ENCODE data around the gene DYRK2. TPM values are rescaled to one million over a fixed set of nuclear protein-coding genes. Genes with fewer than 3 reads are reported as not detected.

DYRK2 gene
- total RNA-seq, 2 donors from 2014 or later: 22.5 to 35.3 TPM

DNA sequence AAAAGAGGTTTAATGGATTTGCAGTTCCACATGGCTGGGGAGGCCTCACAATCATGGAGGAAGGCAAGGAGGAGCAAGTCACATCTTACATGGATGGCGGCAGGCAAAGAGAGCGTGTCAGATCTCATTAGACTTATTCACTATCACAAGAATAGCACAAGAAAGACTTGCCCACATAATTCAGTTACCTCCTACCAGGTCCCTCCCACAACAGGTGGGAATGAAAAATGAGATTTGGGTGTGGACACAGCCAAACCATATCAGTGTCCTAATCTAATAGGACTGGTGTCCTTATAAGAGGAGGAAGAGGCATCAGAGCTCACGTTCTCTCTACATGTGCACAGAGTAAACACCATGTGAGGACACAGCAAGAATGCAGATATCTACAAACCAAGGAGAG, 25.9 kb downstream of the DYRK2 start:
- TF ChIP-seq, protein P1, sequence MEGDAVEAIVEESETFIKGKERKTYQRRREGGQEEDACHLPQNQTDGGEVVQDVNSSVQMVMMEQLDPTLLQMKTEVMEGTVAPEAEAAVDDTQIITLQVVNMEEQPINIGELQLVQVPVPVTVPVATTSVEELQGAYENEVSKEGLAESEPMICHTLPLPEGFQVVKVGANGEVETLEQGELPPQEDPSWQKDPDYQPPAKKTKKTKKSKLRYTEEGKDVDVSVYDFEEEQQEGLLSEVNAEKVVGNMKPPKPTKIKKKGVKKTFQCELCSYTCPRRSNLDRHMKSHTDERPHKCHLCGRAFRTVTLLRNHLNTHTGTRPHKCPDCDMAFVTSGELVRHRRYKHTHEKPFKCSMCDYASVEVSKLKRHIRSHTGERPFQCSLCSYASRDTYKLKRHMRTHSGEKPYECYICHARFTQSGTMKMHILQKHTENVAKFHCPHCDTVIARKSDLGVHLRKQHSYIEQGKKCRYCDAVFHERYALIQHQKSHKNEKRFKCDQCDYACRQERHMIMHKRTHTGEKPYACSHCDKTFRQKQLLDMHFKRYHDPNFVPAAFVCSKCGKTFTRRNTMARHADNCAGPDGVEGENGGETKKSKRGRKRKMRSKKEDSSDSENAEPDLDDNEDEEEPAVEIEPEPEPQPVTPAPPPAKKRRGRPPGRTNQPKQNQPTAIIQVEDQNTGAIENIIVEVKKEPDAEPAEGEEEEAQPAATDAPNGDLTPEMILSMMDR (IDR thresholded peaks at IDR 0.05): no peak
- ATAC-seq (ENCODE audit: insufficient number of reproducible peaks, low FRiP score, low read depth): no peak

DNA sequence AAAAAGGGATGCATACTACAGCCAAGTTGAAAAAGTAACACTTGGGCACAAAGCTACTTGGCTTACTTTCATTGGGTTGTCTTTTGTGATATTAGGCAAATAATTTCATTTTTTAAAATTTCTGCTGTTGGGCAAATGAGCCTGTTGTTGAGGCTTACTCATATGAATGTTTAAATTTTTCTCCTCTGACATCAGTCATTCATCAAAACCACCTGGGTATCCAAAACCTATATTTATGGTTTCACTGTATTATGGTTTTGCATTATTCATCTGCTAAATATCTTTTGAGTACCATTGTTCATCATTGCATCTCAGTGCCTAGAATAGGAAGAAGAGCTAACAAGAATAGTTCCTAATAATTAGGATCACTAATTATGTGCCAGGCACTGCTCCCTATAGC, 28.1 kb downstream of the DYRK2 start:
- H3K27me3 ChIP-seq (replicated peaks; ENCODE audit: insufficient read depth): no peaks in the 10 kb centered on the region
- no peak overlapping the region for H3K27ac ChIP-seq
- ATAC-seq (ENCODE audit: insufficient number of reproducible peaks, low FRiP score, low read depth) (no peak), DNase-seq (ENCODE audit: low spot score) (no peak)
- TF ChIP-seq, protein P1 (IDR thresholded peaks at IDR 0.05): no peak
- peaks cover 18 to 25% of the 10 kb centered on the region in 2 donors for H3K4me1 ChIP-seq (ENCODE audit: control insufficient read depth in 1 of 2, low read depth in 2 of 2)
- no peaks in the 10 kb centered on the region for H3K36me3 ChIP-seq
- H3K9me3 ChIP-seq: no peaks in the 10 kb centered on the region
- no peak overlapping the region for H3K4me3 ChIP-seq

More for the DNA sequence above, 25.9 kb downstream of the DYRK2 start:
- Histone ChIP-seq H3K36me3 (no peaks in the 10 kb centered on the region), H3K27me3 (replicated peaks; ENCODE audit: insufficient read depth) (no peaks in the 10 kb centered on the region), H3K27ac (no peak overlapping the region), H3K4me1 (ENCODE audit: control insufficient read depth in 1 of 2, low read depth in 2 of 2) (peaks cover 9 to 11% of the 10 kb centered on the region in 2 donors), H3K9me3 (no peaks in the 10 kb centered on the region), H3K4me3 (no peak overlapping the region)
- no peak for DNase-seq (ENCODE audit: low spot score)

DNA sequence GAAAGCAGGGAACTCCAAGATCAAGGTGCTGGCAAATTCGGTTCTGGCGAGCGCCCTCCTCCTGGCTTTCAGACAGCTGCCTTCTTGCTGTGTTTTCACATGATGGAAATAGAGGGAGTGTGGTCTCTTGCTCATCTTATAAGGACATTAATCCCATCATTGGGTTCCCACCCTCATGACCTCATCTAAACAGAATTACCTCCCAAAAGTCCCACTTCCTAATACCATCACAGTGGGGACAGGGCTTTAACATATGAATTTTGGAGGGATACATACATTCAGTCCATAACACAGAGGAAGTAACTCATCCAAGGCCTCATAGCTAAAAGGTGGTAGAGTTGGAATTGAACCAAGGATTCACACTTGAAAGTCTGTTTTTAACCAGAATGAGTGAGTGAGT, 28.6 kb downstream of the DYRK2 start:
- TF ChIP-seq, protein P1 (IDR thresholded peaks at IDR 0.05): no peak
- peaks cover 18 to 28% of the 10 kb centered on the region in 2 donors for H3K4me1 ChIP-seq (ENCODE audit: control insufficient read depth in 1 of 2, low read depth in 2 of 2)
- no peaks in the 10 kb centered on the region for H3K36me3 ChIP-seq
- H3K27ac ChIP-seq: no peak overlapping the region
- H3K4me3 ChIP-seq: no peak overlapping the region
- no peak for ATAC-seq (ENCODE audit: insufficient number of reproducible peaks, low FRiP score, low read depth)
- DNase-seq (ENCODE audit: low spot score): no peak
- H3K9me3 ChIP-seq: no peaks in the 10 kb centered on the region
- no peaks in the 10 kb centered on the region for H3K27me3 ChIP-seq (replicated peaks; ENCODE audit: insufficient read depth)

DNA sequence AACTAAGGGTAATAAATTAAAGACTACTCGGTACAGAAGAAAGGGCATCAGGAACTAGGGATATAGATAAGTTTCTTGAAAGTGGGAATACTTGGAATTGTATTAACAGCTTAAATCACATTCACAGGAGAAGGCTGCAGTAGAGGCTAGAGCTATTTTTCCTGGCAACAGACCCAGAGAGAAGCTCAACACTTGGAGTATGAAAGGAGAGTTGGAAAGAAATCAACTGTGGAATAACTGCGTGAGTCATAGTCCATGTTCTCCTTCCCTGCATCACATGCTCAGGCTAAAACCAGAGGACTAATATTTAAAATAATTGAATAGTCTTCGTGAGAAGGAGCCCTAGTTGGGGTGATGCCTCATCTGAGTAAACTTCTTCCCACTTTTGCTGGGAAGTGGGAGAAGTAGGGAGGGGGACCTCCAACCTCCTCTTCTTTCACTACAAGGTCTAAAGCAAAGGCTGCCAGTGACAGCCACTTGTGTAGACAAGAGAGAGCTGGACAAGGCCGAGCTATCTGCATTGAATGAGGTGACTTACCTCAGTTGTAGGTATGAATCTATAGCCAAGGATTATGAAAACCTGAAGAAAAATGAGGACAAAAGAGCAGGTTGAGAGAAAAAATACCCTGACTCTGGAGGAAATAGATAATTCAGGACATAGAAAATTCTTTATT, 32.7 kb downstream of the DYRK2 start:
- no peak overlapping the region for H3K4me3 ChIP-seq
- H3K9me3 ChIP-seq: no peaks in the 10 kb centered on the region
- peaks cover 18 to 28% of the 10 kb centered on the region in 2 donors for H3K4me1 ChIP-seq (ENCODE audit: control insufficient read depth in 1 of 2, low read depth in 2 of 2)
- H3K27me3 ChIP-seq (replicated peaks; ENCODE audit: insufficient read depth): no peaks in the 10 kb centered on the region
- DNase-seq (ENCODE audit: low spot score): peak; percentile 10
- H3K27ac ChIP-seq: peak overlapping the region; percentile 79 to 86
- peak; percentile 93 for ATAC-seq (ENCODE audit: insufficient number of reproducible peaks, low FRiP score, low read depth)
- TF ChIP-seq, protein P1 (IDR thresholded peaks at IDR 0.05): no peak
- no peaks in the 10 kb centered on the region for H3K36me3 ChIP-seq

DNA sequence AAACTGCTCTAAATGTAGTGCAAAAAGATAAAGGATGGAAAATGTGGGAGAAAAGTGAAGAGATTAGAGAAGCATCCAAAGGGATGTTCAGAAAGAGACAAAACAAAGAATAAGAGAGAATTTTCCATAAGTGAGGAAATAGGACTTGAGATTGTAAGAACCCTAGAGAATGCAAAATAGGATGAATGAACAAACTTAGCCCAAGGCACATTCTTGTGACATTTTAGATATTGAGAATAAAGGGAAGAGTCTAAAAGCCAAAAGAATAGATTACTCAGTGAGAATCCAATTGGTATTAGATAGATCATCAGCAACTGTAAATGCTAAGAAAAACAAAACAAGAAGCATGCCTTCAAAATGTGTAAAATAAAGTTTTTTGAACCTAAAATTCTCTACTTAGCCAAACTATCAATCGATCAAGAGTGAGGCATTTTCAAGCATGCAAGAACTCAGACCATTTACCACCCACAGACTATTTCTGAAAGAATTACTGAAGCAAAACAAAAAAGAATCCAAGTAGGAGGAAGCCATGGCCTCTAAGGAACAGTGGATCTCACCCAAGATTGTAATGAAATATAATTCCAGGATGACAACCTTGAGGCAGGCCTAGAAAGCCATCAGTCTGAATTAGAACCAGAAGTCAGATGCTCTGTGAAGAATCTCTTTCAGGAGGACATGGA, 33.5 kb downstream of the DYRK2 start:
- no peaks in the 10 kb centered on the region for H3K36me3 ChIP-seq
- DNase-seq (ENCODE audit: low spot score): no peak
- peak overlapping the region; percentile 79 to 86 for H3K27ac ChIP-seq
- no peak for ATAC-seq (ENCODE audit: insufficient number of reproducible peaks, low FRiP score, low read depth)
- no peak overlapping the region for H3K4me3 ChIP-seq
- no peaks in the 10 kb centered on the region for H3K27me3 ChIP-seq (replicated peaks; ENCODE audit: insufficient read depth)
- H3K9me3 ChIP-seq: no peaks in the 10 kb centered on the region
- peaks cover 18 to 28% of the 10 kb centered on the region in 2 donors for H3K4me1 ChIP-seq (ENCODE audit: control insufficient read depth in 1 of 2, low read depth in 2 of 2)
- TF ChIP-seq, protein P1 (IDR thresholded peaks at IDR 0.05): no peak
